GM12864 (cell line): ENCODE measurements around the gene SENP6.

Source experiments
- DNase-seq: peaks from one replicate; pipeline ENCODE4 v3.0.0-alpha.2; 2011; ENCODE audit warnings: low read depth
- H3K4me3 ChIP-seq: 2 replicates; pipeline ENCODE4 v1.5.1; 2011; ENCODE audit warnings: mild to moderate bottlenecking, low read depth, low read length, control low read depth
- CTCF ChIP-seq: IDR thresholded peaks from 2 replicates; pipeline ENCODE4 v1.5.1; 2011; ENCODE audit warnings: low read depth, mild to moderate bottlenecking, moderate library complexity, low read length, control low read depth, inconsistent platforms; ENCODE audit errors: missing control alignments

SENP6 gene

GRCh38 chr6:75608304-75608703 is 6.6 kb downstream of the SENP6 start:
- no peak for TF ChIP-seq CTCF
- no peak overlapping the region for H3K4me3 ChIP-seq
- DNase-seq = no peak

DNA sequence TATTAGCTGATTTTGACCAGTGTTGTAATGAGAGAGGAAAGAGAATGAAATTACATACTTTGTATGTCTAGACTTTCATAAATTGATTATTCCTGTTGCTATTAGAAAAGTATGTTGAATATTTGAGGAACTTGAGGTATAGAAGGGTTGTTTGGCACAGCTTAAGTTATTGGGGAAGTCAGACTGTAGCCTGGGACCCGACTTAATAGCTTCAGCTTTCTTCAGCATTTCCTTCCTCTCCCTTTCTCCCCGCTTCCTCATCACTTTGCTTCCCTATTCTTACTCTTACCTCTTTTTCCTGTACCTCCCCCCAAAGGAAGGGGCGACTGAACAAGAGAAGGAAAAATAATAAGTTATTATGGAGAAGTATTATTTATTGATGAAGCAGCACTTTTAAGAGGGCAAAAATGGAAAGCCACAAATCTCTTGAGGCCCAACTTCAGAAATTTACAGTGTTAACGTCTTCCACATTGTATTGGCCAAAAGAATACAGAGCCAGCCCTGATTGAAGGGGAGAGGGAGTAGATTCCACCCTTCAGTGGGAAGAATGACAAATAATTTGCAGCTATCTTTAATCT is 7.4 kb downstream of the SENP6 start:
- DNase-seq = no peak
- no peak overlapping the region for H3K4me3 ChIP-seq
- no peak for TF ChIP-seq CTCF

- no peak for TF ChIP-seq CTCF
- no peak for DNase-seq
- no peak overlapping the region for H3K4me3 ChIP-seq
These were observed 8.2 kb downstream of the SENP6 start for GRCh38 chr6:75609639-75610590.

DNA sequence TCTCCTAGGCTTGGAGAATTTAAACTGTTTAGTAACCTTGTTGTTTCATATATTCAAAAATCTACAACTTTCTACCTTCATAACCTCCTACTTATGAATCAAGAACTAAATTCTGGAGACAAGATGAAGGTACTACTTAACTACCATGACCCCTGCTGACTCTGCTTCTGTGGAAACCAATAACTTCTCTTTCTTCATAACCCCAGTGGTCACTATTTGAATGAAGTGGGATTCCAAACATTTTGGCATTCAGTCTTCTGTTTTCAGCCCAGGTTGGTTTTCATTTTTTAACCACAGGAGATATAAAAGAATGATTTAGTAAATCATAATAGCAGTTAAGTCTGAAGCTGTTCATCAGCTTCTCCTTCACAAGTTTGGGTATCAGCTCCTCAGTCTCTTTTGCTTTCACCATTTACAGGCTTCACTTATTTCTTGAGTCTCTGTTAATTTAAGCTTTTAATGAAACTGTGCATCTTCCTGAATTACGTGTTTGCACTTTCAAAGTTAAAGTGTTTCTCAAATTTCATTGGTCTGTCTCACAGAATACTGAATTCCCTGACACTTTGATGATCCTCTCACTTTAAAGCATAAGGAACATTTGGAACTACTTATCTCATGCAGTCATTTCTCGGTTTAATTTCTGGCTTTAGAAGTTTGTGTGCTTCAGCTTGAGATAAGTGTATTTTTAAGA is 9.5 kb downstream of the SENP6 start:
- no peak overlapping the region for H3K4me3 ChIP-seq
- TF ChIP-seq CTCF = no peak
- no peak for DNase-seq

GRCh38 chr6:75611702-75612375 is 10.2 kb downstream of the SENP6 start:
- no peak overlapping the region for H3K4me3 ChIP-seq
- TF ChIP-seq CTCF = no peak
- DNase-seq = no peak

- no peak for DNase-seq
- no peak for TF ChIP-seq CTCF
- no peak overlapping the region for H3K4me3 ChIP-seq
These were observed 10.8 kb downstream of the SENP6 start for GRCh38 chr6:75612434-75612833.
